GM18519 (cell line): Measurements from ENCODE around the gene KMT5C.

ENCODE experiments used
- ATAC-seq: cut with Tn5 transposase; IDR thresholded peaks from one replicate; pipeline ENCODE4 v1.9.1; 2021; ENCODE audit warnings: mild to moderate bottlenecking, moderate library complexity; ENCODE audit not compliant: unreplicated experiment, low FRiP score

KMT5C gene

DNA sequence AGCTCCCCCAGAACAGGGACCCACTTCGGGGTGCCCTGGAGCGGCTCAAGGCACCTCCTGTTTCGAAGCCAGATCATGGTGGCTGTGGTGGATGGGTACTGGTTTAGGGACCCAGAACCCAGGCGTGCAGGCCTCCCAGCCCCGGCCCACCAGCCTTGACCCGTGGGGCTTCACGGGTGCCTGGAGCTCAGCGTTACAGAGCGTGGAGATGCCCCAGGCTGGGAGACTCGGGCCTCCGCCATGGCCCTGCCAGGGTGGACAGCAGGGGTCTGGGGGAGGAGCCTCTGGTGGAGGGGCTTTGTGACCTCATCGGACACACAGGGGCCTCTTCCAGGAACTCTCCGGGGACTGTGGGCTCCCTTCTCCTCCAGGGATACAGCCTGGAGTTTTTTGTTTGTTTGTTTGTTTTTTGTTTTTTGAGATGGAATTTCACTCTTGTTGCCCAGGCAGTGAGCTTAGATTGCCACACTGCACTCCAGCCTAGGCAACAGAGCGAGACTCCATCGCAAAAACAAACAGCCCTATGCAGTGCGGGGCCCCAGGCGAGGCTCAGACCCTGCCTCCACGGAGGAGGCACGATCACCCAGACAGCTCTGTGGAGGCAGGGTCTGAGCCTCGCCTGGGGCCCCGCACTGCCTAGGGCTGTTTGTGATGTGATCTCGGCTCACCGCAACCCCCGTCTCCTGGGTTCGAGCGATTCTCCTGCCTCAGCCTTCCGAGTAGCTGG, 23.5 kb downstream of the KMT5C start, which contains the start of gene GARIN5B:
GARIN5B (minus strand) TSS at position 271 of the 727 bp plus-strand sequence; CDS start at position 77, 194 bp downstream.
- ATAC-seq: no peak

DNA sequence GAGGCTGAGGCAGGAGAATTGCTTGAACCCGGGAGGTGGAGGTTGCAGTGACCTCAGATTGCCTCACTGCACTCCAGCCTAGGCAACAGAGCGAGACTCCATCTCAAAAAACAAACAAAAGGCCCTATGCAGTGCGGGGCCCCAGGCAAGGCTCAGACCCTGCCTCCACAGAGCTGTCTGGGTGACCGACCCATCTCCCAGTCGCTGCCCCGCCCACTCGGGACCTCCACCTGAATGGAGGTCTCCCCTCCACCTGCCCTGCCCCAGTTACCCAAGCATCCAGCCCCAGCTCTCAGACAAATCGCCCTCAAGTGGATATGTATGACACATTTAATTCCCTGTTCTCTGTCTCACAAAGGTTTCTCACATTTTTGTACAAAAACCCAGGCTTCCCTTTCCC, 25.6 kb downstream of the KMT5C start:
- no peak for ATAC-seq

DNA sequence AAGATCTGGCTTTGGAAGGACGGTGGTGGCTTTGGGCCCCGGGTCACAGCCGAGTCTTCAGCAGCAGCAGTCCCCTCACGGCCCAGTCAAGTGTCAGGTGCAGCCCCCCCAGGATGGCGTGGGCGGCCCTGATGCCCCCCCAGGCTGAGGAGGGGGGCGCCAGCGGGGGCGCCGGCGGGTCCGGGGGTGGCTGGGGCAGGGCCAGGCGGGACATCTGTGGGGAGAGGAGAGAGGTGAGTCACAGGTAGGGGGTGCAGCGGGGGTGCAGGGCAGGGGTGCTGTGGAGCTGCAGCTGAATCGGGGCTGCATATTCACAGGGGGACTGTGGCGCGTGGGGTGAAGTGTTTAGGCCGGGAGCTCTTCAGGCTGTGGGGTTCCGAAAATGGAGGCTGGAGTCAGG, 26.3 kb downstream of the KMT5C start:
- no peak for ATAC-seq

DNA sequence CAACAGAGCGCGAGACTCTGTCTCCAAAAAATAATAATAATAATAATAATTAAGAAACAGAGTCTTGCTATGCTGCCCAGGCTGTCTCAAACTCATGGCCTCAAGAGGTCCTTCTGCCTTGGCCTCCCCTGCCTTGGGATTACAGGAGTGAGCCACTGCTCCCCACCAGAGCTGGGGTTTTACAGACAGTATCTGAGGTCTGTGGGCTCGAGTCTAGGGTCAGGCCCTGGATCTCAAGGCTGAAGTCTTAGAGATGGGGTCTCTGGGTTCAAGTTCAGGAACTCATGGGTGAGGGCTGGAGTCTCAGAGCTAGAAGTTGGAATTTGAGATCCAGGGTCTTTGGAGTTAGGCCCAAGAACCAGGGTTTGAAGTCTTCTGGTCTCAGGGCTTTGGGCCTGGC, 27.1 kb downstream of the KMT5C start:
- ATAC-seq: no peak

DNA sequence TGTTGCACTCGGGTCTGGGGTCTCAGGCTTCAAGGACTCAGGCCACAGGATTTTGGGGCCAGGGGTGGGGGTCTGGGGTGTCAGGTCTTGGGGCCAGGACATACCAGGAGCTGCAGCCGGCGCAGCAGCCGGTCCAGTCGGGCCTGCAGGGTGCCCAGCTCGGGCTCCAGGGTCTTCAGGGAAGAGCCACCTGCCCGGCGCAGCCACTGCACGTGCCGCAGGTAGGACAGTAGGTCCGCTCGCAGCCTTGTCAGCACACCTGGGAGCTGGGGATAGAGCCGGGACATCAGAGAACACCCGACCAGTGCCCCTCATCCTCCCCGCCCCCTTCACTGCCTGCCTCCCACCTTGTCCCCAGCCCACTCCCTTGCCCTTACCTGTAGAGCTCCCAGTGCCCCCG, 28.4 kb downstream of the KMT5C start:
- no peak for ATAC-seq

DNA sequence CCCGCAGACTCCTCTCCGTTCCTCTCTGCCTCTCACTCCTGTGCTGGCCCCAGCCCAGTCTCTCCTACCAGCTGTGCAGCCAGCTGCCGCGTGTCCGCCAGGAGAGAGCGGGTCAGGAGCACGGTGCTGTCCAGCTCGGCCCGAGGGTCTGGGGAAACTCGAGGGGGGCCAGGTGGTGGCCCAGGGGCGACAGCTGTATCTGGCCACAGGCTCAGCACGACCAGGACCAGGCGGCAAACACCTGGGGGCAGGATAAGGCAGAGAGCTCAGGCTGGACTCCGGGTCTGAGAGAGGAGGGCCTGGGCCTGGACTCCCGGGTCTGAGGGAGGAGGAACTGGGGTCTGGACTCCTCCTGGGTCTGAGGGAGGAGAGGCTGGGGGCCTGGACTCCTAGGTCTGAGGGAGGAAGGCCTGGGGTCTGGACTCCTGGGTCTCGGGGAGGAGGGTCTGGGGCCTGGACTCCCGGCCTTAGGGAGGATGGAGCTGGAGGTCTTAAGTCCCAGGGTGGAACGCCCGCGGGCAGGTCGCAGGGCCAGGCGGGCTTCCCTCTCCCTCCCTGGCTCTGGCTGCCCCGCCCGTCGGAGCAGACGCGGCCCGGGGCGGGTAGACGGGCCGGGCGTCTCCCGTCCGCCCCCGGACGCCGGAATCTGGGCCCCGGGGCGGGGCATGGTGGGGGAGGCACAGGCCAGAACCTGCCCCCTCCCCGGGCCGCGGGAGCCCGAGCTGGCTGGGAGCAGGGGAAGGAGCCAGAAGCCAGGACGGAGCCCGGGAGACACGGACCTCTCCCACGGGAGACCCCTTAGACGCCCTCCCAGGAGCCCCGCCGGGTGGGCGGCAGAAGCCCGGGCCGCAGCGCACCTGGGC, 29.3 kb downstream of the KMT5C start:
- no peak for ATAC-seq

DNA sequence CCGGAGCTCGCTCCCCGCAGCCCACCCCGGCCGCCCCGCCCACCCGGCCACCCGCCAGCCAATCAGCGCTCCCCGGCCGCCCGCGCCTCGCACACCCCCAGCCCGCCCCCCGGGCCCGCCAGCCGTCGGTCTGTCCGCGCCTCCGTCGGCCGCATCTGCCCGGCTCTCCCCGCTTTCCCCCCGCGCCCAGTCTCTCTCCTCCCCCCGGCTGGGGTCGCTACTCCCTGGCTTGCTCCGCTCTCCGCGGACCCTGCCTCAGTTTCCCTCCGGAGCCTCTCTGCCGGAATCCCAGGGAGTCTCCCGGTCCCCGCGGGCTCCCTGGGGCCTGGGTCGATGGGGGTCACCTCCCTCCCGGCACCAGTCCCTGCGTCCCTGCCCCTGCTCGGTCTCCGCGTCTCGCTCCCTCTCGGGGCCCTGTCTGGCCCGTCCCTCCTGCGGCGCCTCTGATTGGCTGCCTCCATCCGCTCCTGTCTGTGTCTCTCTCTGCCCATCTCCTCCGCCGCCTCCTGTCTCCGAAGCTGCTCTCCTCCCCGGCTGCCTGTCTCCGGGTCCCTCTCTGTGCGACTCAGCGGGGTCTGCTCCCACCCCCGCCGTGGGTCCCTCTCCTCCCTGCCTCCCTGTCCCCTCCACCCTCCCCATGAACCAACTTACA, 30.1 kb downstream of the KMT5C start:
- ATAC-seq: no peak

DNA sequence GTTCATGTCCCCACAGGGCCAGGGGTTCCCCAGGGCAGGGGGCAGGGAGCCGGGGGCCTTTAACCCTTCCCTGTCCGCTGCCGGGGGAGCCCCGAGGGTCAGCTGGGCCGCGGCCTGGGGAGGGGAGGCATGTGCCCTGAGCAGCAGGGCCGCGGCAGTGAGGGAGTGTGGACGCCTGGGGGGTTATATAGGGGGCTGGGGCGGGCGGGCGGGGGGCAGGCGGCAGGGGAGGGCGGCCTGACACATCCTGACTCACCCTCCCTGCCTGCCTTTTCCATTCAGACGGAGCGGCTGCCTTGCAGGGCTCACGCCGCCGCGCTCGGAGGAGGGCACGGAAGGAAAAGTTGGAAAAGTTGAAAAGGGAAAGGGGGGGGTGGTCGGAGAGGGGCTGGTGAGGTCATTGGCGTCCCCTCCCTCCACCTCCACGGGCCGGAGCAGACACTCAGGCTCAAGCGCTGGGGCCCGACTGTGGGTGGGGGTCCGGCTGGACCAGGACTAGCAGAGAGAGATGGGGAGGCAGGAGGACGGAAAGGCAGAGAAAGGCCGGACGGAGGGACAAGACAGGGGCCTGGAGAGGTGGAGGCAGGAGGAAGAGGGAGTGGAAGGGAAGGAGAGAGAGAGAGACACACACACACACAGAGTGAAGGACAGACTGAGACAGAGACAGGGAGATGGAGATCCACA, 30.8 kb downstream of the KMT5C start, which contains the start of gene IL11:
IL11 (minus strand) TSS at position 159 of the 684 bp plus-strand sequence; CDS start at position 6, 153 bp downstream.
- no peak for ATAC-seq

DNA sequence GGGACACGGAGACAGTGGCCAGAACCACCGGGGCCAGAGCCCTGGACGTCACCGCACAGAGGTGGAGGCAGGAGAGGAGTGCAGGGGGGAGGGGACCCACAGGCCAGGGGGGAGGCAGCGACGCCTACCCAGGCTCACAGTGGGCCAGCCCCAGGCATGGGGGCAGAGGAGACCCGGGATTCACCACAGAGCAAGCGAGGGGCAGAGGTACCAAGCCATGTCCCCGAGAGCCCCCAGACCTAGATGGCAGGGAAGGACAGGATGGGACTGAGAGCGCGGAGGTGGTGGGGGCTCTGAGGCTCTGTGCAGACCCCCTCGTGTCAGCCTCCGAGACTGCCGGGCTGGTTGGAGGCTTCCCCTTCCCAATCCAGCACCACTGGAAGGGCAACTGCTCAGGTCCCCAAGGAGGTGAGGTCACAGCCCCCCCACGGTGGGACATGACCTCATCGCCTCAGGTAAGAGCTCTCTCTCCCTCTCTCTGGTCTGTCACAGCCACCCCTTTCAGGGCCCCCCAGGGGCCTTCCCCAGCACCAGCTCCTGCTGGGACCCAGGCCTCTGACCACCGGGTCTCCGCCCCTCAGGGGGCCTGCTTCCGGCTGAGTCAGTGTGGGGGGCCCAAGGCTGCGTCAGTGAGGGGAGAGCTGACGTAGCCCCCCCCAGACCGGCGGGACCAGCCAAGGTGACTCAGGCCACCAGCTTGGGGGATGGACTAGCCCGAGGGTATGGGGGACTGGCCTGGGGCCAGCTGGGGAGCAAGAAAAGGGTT, 32.8 kb downstream of the KMT5C start:
- ATAC-seq: no peak

DNA sequence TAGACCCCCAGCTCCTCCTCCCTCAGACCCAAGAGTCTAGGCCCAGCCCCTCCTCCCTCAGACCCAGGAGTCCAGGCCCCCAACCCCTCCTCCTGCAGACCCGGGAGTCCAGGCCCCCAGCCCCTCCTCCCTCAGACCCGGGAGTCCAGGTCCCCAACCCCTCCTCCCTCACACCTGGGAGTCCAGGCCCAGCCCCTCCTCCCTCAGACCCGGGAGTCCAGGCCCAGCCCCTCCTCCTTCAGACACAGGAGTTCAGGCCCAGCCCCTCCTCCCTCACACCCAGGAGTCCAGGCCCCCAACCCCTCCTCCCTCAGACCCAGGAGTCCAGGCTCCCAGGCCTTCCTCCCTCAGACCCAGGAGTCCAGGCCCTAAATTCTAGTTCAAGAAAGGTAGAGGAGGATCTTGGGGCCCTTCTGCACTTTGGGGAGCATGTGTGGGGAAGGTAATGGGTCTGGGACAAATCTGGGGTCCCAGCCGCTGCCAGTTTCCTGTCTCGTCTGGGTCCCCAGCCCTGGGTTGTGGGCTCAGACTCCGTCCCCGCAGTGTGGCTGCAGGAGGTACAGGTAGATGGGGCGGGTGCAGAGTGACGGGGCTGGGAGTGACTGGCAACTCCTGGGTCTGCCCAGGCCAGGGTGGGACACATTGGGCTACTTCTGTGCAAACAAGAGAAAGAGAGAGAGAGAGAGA, 33.8 kb downstream of the KMT5C start:
- ATAC-seq: no peak

DNA sequence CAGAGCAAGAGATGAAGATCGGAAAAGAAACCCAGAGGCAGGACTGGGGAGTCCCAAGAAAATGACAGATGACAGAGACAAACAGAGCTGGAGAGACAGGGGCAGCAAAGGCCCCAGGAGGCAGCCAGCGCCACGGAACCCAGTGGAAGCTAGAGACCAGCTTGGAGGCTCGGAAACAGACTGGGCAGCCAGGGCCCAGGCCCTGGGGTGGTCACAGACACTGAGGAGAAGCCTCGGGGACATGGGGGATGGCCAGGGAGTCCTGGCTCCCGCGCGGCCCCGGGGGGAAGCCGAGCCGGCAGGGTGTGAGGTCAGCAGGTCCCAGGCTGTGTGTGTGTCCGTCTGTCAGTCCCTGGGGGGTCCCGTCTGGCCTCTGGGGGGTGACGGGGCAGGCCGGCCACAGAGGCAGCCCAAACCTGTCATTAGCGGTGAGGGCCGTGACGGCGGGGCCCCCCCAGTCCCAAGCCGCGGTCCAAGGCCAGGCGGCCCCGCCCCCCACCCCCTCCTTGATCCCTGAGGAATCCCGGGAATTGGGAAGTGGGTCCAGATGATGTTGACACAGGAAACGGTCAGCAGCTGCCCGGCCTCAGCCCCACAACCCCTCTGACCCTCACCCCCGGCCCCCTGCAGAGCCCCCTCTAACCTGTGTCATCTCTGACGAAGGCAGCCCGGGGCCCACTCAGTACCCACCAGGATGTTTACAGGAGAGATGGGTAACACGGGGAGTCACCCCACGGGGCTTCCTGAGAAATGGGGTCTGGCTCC, 34.5 kb downstream of the KMT5C start:
- ATAC-seq: no peak

DNA sequence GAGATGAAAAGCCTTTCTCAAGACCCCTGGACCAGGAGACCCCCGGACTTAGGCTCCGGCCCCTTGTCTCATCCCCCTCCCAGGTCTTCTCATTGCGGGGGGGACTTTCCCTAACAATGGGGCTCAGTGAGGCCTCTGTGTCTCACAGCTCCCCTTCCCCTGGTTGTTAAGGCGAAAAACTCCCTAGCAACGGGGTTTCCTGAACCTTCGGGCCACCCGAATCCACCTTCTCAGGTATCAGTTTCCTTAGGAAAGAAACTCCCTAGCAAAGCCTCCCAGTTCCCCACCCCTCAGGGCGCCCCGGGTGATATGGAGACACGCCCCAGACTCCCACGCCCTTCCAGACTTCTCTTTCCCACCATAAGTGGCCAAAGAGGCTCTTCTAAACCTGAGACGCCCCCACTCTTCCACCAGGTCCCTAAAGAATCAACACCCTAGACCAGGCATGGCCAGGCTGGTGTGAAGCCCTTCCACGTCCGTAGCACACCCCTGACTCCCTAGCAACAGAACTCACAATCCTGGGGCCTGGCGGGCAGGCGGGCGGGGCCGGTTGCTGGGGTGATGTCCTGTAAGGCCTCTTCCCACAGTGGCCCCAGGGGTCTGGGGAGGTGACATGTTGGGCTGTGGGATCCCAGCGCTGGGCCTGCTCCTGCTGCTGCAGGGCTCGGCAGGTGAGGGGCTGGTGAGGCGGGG, 36.7 kb downstream of the KMT5C start, which contains the start of gene TMEM190:
TMEM190 (plus strand) TSS at position 586 of the 693 bp plus-strand sequence; CDS start at position 614, 28 bp downstream.
- ATAC-seq: no peak

DNA sequence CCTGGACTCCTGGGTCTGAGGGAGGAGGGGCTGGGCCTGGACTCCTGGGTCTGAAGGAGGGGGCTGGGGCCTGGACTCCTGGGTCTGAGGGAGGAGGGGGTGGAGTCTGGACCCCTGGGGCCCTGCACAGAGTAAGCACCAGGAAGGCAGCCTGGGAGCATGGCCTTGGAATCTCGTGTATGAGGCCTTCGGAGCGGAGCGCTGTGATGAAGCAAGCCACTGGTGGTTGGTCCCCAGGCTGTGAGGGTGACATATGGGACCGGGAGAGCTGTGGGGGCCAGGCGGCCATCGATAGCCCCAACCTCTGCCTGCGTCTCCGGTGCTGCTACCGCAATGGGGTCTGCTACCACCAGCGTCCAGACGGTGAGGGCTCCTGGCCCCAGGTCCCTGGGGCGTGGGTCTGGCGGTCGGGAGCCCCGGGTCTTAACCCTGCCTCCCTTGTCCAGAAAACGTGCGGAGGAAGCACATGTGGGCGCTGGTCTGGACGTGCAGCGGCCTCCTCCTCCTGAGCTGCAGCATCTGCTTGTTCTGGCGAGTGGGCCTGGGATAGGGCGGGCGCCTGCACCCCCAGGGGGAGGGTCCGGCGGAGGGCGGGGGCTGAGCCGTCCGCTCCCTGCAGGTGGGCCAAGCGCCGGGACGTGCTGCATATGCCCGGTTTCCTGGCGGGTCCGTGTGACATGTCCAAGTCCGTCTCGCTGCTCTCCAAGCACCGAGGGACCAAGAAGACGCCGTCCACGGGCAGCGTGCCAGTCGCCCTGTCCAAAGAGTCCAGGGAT, 37.9 kb downstream of the KMT5C start:
- ATAC-seq: no peak

DNA sequence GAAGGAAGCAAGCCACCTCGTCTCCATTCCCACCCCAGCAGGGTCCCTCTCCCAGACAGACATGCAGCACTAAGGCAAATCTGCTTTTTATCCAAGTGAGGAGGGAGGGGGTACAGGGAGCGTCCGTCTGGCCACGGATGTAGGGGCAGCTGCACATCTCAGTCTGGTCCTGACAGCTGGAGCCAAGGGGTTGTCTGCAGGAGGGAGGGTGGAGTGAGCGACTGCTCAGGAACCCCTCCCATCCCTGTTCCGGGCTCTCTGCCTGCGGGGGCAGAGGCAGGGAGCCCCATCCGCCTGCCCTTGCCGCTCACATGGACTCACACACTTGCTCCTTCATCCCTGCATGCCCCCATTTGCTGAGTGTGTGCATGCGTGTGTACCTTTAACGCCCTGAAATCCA, 39.5 kb downstream of the KMT5C start:
- no peak for ATAC-seq

DNA sequence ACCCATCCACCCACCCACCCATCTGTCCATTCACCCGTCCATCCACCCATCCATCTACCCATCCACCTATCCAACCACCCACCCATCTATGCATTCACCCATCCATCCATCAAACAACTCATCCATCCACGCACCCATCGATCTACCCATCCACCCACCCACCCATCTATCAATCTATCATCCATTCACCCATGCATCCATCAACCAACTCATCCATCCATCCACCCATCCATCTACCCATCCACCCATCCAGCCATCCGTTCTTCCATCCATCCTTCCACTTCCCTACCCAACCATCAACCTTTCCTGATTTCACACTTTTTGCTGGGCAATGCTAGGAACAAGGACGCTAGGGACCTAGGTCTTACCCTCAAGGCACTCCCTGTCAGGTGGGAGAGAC, 42.3 kb downstream of the KMT5C start:
- no peak for ATAC-seq

DNA sequence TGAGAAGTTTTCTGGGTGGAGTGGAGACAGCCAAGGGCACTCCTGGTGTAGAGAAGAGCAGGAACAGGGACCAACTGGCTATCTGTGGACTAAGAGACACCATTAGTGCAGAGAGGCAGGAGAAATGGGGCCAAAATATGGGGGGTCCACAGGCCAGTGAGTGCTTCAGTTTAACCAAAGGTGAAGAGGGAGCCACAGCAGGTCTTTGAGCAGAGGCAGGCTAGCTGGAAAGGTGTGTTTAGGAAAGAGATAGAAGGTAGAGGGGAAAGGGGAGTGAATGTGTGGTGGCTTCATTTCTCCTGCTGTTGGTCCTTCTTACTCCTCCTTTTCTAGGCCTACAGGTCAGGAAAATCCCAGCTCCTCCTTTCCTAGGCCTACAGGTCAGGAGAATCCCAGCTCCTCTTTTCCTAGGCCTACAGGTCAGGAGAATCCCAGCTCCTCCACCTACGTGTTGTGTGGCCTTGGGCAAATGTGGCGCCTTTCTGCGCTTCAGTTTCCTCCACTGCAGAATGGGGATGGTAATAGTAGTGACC, 42.9 kb downstream of the KMT5C start:
- ATAC-seq: no peak
